ENCODE measurements around the gene MTHFD1L.
"Not testable (repeated sequence)": the region's sequence is repeated elsewhere in the genome, so short reads cannot be mapped to it uniquely, and the experiment has no call there.

Gene MTHFD1L

GRCh38 chr6:151123641-151124040 is 258.1 kb downstream of the MTHFD1L start:
- DNase-seq (ENCODE audit: low read depth in 3 of 3), result not testable (repeated sequence)

- DNase-seq (ENCODE audit: low read depth in 3 of 3), result not testable (repeated sequence)
Measured at GRCh38 chr6:151125242-151125641, 259.7 kb downstream of the MTHFD1L start.

GRCh38 chr6:151125651-151126416 is 260.3 kb downstream of the MTHFD1L start:
- not testable (repeated sequence) for DNase-seq (ENCODE audit: low read depth in 3 of 3)

- DNase-seq (ENCODE audit: low read depth in 3 of 3), result not testable (repeated sequence)
Measured at GRCh38 chr6:151126417-151126724, 260.9 kb downstream of the MTHFD1L start.

GRCh38 chr6:151127133-151127798 is 261.8 kb downstream of the MTHFD1L start:
- not testable (repeated sequence) for DNase-seq (ENCODE audit: low read depth in 3 of 3)

- DNase-seq (ENCODE audit: low read depth in 3 of 3), result no peak
Measured at GRCh38 chr6:151128763-151129370, 263.4 kb downstream of the MTHFD1L start.

GRCh38 chr6:151130329-151130728 is 264.8 kb downstream of the MTHFD1L start:
- no peak for DNase-seq (ENCODE audit: low read depth in 3 of 3)

- no peak for DNase-seq (ENCODE audit: low read depth in 3 of 3)
Measured at GRCh38 chr6:151131324-151132007, 266.0 kb downstream of the MTHFD1L start.

GRCh38 chr6:151136141-151136755 is 270.7 kb downstream of the MTHFD1L start:
- DNase-seq (ENCODE audit: low read depth in 3 of 3), result no peak

GRCh38 chr6:151137542-151137941 is 272.0 kb downstream of the MTHFD1L start:
- no peak for DNase-seq (ENCODE audit: low read depth in 3 of 3)

- no peak for DNase-seq (ENCODE audit: low read depth in 3 of 3)
Measured at GRCh38 chr6:151139524-151139923, 274.0 kb downstream of the MTHFD1L start.

- DNase-seq (ENCODE audit: low read depth in 3 of 3), result no peak
Measured at GRCh38 chr6:151140767-151141166, 275.3 kb downstream of the MTHFD1L start.

GRCh38 chr6:151141685-151142084 is 276.2 kb downstream of the MTHFD1L start:
- no peak for DNase-seq (ENCODE audit: low read depth in 3 of 3)

- DNase-seq (ENCODE audit: low read depth in 3 of 3), result no peak
Measured at GRCh38 chr6:151142676-151143075, 277.2 kb downstream of the MTHFD1L start.

GRCh38 chr6:151143337-151143736 is 277.8 kb downstream of the MTHFD1L start:
- DNase-seq (ENCODE audit: low read depth in 3 of 3), result no peak

GRCh38 chr6:151143806-151144205 is 278.3 kb downstream of the MTHFD1L start:
- DNase-seq (ENCODE audit: low read depth in 3 of 3), result no peak

- DNase-seq (ENCODE audit: low read depth in 3 of 3), result no peak
Measured at GRCh38 chr6:151147118-151147832, 281.8 kb downstream of the MTHFD1L start.

GRCh38 chr6:151148111-151148510 is 282.6 kb downstream of the MTHFD1L start:
- no peak for DNase-seq (ENCODE audit: low read depth in 3 of 3)

GRCh38 chr6:151149793-151150192 is 284.3 kb downstream of the MTHFD1L start:
- DNase-seq (ENCODE audit: low read depth in 3 of 3), result no peak
